GM12875 (cell line): ENCODE data around the gene RERE.
"Not testable (repeated sequence)": the region's sequence is repeated elsewhere in the genome, so short reads cannot be mapped to it uniquely, and the experiment has no call there.

Experiments used
- H3K4me3 ChIP-seq: one replicate; pipeline ENCODE4 v1.5.1; 2011; ENCODE audit warnings: low read depth, low read length, control low read depth
- CTCF ChIP-seq: IDR thresholded peaks from 2 replicates; pipeline ENCODE4 v1.5.1; 2011; ENCODE audit warnings: low read depth, mild to moderate bottlenecking, control low read depth, inconsistent platforms, low read length, moderate library complexity, borderline replicate concordance; ENCODE audit not compliant: insufficient read depth

The RERE gene

GRCh38 chr1:8448911-8449661 is 368.4 kb downstream of the RERE start:
- no peak overlapping the region for H3K4me3 ChIP-seq

GRCh38 chr1:8448505-8448904 is 368.9 kb downstream of the RERE start:
- not testable (repeated sequence) for H3K4me3 ChIP-seq

More at GRCh38 chr1:8448911-8449661, 368.4 kb downstream of the RERE start:
- no peak for TF ChIP-seq CTCF

- no peak for TF ChIP-seq CTCF
- no peak overlapping the region for H3K4me3 ChIP-seq
These were observed 369.8 kb downstream of the RERE start for GRCh38 chr1:8447616-8448150.

- H3K4me3 ChIP-seq: not testable (repeated sequence)
These were observed 371.3 kb downstream of the RERE start for GRCh38 chr1:8446119-8446518.

GRCh38 chr1:8443558-8444194 is 373.8 kb downstream of the RERE start:
- H3K4me3 ChIP-seq: no peak overlapping the region
- no peak for TF ChIP-seq CTCF

GRCh38 chr1:8441426-8441825 is 376.0 kb downstream of the RERE start:
- H3K4me3 ChIP-seq: no peak overlapping the region
- TF ChIP-seq CTCF: no peak

- H3K4me3 ChIP-seq: no peak overlapping the region
- TF ChIP-seq CTCF: no peak
These were observed 378.3 kb downstream of the RERE start for GRCh38 chr1:8439015-8439702.

- no peak overlapping the region for H3K4me3 ChIP-seq
- no peak for TF ChIP-seq CTCF
These were observed 379.0 kb downstream of the RERE start for GRCh38 chr1:8438489-8438888.
